HepG2 (cell line): ENCODE results near the gene CCND2. TPM values are rescaled to one million over a fixed set of nuclear protein-coding genes. Genes with fewer than 3 reads are reported as not detected.

Experiments used
- CBX2 ChIP-seq, 2 experiments: fragments of 200-600 bp in 1 of 2; sonication (generic); formaldehyde crosslinking in 1 of 2; IDR thresholded peaks; 2 replicates each; pipeline versions ENCODE4 v1.7.0 to v1.8.1; 2018 to 2022; ENCODE audit warnings: low read depth in 2 of 2, low read length in 1 of 2, mild to moderate bottlenecking in 1 of 2, missing genetic modification reagents in 1 of 2
- DNMT1 ChIP-seq: sonication (generic); formaldehyde crosslinking; IDR thresholded peaks from 2 replicates; pipeline ENCODE4 v1.5.1; 2020; ENCODE audit warnings: mild to moderate bottlenecking, missing genetic modification reagents
- HOXA9 ChIP-seq: sonication (generic); formaldehyde crosslinking; IDR thresholded peaks from 2 replicates; pipeline ENCODE4 v1.8.1; 2022; ENCODE audit warnings: missing genetic modification reagents, mild to moderate bottlenecking, moderate library complexity, borderline replicate concordance
- JARID2 ChIP-seq: sonication (generic); formaldehyde crosslinking; IDR thresholded peaks from 2 replicates; pipeline ENCODE4 v1.8.1; 2023; ENCODE audit warnings: missing genetic modification reagents, inconsistent platforms; ENCODE audit not compliant: insufficient replicate concordance
- MED13 ChIP-seq: sonication (generic); formaldehyde crosslinking; IDR thresholded peaks from 2 replicates; pipeline ENCODE4 v1.5.0; 2020; ENCODE audit warnings: missing genetic modification reagents
- SALL1 ChIP-seq: sonication (generic); formaldehyde crosslinking; IDR thresholded peaks from 2 replicates; pipeline ENCODE4 v1.8.0; 2022; ENCODE audit warnings: mild to moderate bottlenecking, missing genetic modification reagents
- TOPORS ChIP-seq: sonication (generic); formaldehyde crosslinking; IDR thresholded peaks from 2 replicates; pipeline ENCODE4 v1.8.0; 2023; ENCODE audit warnings: mild to moderate bottlenecking, missing genetic modification reagents
- U2AF2 ChIP-seq: fragments of 200-400 bp; formaldehyde crosslinking; IDR thresholded peaks from 2 replicates; pipeline ENCODE4 v1.6.1; 2017; ENCODE audit warnings: low read depth, mild to moderate bottlenecking, low read length
- ZNF224 ChIP-seq: sonication (generic); formaldehyde crosslinking; IDR thresholded peaks from 2 replicates; pipeline ENCODE4 v1.5.0; 2020; ENCODE audit warnings: mild to moderate bottlenecking, missing genetic modification reagents
- ZNF3 ChIP-seq: IDR thresholded peaks from 2 replicates; pipeline ENCODE4 v1.7.0; 2017; ENCODE audit warnings: inconsistent platforms
- ZNF430 ChIP-seq: sonication (generic); formaldehyde crosslinking; IDR thresholded peaks from 2 replicates; pipeline ENCODE4 v1.9.0; 2021; ENCODE audit warnings: mild to moderate bottlenecking, missing genetic modification reagents
- ZNF670 ChIP-seq: sonication (generic); formaldehyde crosslinking; IDR thresholded peaks from 2 replicates; pipeline ENCODE4 v1.8.0; 2022; ENCODE audit warnings: mild to moderate bottlenecking, missing genetic modification reagents, borderline replicate concordance
- ZNF737 ChIP-seq: sonication (generic); formaldehyde crosslinking; IDR thresholded peaks from 2 replicates; pipeline ENCODE4 v1.5.0; 2020; ENCODE audit warnings: missing genetic modification reagents, mild to moderate bottlenecking, borderline replicate concordance
- polyA plus RNA-seq, 8 experiments: library from polyadenylated mRNA; depleted of rRNA in 3 of 8; stranded (reverse) in 7 of 8; unstranded in 1 of 8; fragments of >200 nt; fragmentation: Illumina TruSeq in 4 of 8; extraction: Trizol in 4 of 8; gene quantifications; 2 replicates each; pipeline versions ENCODE4 v1.2.1 to v1.2.3, GENCODE V29; 2011 to 2016; ENCODE audit warnings: low read depth in 4 of 8, missing spikeins in 1 of 8, mixed read lengths in 1 of 8; ENCODE audit not compliant: insufficient read depth in 1 of 8
- total RNA-seq, 5 experiments: library from RNA; depleted of rRNA; stranded (reverse); fragments of >200 nt; fragmentation: Illumina TruSeq; extraction: Trizol; gene quantifications; 2 replicates each; pipeline ENCODE4 v1.2.3, GENCODE V29; 2016; ENCODE audit warnings: low read depth in 1 of 5
- TF ChIP-seq, protein P1 (sequence below): sonication (generic); formaldehyde crosslinking; IDR thresholded peaks from 2 replicates; pipeline ENCODE4 v1.4.0; 2020; ENCODE audit warnings: missing genetic modification reagents
- TF ChIP-seq, protein P2 (sequence below): sonication (generic); formaldehyde crosslinking; IDR thresholded peaks from 2 replicates; pipeline ENCODE4 v1.8.0; 2022; ENCODE audit warnings: missing genetic modification reagents, low read depth, mild to moderate bottlenecking, borderline replicate concordance
- TF ChIP-seq, protein P3 (sequence below), 2 experiments: IDR thresholded peaks; 2 replicates each; pipeline ENCODE4 v1.6.1; 2011 to 2012; ENCODE audit warnings: low read length in 2 of 2, borderline replicate concordance in 1 of 2, low read depth in 1 of 2, mild to moderate bottlenecking in 1 of 2, moderate library complexity in 1 of 2
- TF ChIP-seq, protein P4 (sequence below): sonication (generic); formaldehyde crosslinking; IDR thresholded peaks from 2 replicates; pipeline ENCODE4 v1.8.1; 2023; ENCODE audit warnings: mild to moderate bottlenecking, missing genetic modification reagents, borderline replicate concordance
- TF ChIP-seq, protein P5 (sequence below): sonication (generic); formaldehyde crosslinking; IDR thresholded peaks from 2 replicates; pipeline ENCODE4 v1.9.0; 2021; ENCODE audit warnings: missing genetic modification reagents, borderline replicate concordance

Gene CCND2
- total and polyA plus RNA-seq, 2 of the 13 experiments (the other 11 are each of a cell fraction or from before 2014, with no cell fraction given), result 0.61 to 1.4 TPM

DNA sequence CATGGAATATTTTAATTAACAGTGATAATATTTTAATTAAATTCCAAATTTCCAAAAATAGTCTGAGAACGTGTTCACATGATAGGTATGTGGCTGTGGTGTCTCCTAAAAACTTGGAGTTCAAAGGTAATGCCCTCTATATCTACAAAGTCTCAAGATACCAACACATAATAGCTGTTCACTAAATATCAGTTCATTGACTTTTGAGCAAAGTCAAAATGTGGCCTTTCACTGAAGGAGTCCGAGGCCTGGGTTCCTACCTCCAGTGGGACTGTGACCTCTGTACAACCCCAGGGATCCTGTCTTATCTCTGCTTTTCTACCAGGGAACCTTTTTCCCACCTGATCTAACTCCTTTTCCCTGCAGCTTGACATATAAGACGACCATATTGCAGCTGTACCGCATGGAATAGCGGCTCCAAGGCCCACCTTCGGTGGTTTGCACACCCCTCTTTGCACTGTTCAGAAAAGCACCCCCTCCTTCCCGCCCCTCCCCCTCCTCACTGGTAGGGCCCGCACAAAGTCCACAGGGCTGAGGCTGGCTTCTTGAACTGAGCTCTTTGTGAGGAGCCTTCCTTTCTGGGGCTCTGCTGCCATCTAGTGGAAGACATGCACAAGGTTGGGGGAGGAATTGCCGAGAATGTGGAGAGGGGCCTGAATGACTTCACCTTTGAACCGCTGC is 3.1 kb downstream of the CCND2 start (continued):
- TF ChIP-seq ZNF670 (CRISPR knock-in tag) (no peak), CBX2 (IDR thresholded peaks at IDR 0.05; ENCODE audit: low read depth, low read length) (no peak), CBX2 (CRISPR knock-in tag; IDR thresholded peaks at IDR 0.05; ENCODE audit: low read depth) (no peak), JARID2 (CRISPR knock-in tag) (no peak), ZNF3 (CRISPR knock-in tag) (no peak), TOPORS (CRISPR knock-in tag) (no peak), DNMT1 (no peak), ZNF430 (no peak), ZNF224 (CRISPR knock-in tag) (no peak), ZNF737 (CRISPR knock-in tag) (no peak), SALL1 (CRISPR knock-in tag) (peak; percentile 53), U2AF2 (no peak), MED13 (CRISPR knock-in tag) (no peak), HOXA9 (CRISPR knock-in tag) (no peak)
- TF ChIP-seq, protein P1, sequence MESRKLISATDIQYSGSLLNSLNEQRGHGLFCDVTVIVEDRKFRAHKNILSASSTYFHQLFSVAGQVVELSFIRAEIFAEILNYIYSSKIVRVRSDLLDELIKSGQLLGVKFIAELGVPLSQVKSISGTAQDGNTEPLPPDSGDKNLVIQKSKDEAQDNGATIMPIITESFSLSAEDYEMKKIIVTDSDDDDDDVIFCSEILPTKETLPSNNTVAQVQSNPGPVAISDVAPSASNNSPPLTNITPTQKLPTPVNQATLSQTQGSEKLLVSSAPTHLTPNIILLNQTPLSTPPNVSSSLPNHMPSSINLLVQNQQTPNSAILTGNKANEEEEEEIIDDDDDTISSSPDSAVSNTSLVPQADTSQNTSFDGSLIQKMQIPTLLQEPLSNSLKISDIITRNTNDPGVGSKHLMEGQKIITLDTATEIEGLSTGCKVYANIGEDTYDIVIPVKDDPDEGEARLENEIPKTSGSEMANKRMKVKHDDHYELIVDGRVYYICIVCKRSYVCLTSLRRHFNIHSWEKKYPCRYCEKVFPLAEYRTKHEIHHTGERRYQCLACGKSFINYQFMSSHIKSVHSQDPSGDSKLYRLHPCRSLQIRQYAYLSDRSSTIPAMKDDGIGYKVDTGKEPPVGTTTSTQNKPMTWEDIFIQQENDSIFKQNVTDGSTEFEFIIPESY (CRISPR knock-in tag), result 0 out of 2 replicates have a peak, but pooled peaks have one; percentile 40
- TF ChIP-seq, protein P2, sequence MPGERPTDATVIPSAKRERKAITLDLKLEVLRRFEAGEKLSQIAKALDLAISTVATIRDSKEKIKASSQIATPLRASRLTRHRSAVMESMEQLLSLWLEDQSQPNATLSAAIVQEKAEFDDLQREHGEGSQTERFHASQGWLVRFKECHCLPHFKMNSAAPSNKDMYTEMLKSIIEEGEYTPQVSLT, result no peak
- TF ChIP-seq, protein P3, sequence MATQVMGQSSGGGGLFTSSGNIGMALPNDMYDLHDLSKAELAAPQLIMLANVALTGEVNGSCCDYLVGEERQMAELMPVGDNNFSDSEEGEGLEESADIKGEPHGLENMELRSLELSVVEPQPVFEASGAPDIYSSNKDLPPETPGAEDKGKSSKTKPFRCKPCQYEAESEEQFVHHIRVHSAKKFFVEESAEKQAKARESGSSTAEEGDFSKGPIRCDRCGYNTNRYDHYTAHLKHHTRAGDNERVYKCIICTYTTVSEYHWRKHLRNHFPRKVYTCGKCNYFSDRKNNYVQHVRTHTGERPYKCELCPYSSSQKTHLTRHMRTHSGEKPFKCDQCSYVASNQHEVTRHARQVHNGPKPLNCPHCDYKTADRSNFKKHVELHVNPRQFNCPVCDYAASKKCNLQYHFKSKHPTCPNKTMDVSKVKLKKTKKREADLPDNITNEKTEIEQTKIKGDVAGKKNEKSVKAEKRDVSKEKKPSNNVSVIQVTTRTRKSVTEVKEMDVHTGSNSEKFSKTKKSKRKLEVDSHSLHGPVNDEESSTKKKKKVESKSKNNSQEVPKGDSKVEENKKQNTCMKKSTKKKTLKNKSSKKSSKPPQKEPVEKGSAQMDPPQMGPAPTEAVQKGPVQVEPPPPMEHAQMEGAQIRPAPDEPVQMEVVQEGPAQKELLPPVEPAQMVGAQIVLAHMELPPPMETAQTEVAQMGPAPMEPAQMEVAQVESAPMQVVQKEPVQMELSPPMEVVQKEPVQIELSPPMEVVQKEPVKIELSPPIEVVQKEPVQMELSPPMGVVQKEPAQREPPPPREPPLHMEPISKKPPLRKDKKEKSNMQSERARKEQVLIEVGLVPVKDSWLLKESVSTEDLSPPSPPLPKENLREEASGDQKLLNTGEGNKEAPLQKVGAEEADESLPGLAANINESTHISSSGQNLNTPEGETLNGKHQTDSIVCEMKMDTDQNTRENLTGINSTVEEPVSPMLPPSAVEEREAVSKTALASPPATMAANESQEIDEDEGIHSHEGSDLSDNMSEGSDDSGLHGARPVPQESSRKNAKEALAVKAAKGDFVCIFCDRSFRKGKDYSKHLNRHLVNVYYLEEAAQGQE (IDR thresholded peaks at IDR 0.05; ENCODE audit: borderline replicate concordance in 1 of 2, low read depth in 1 of 2, low read length in 2 of 2), result no peak
- TF ChIP-seq, protein P4, sequence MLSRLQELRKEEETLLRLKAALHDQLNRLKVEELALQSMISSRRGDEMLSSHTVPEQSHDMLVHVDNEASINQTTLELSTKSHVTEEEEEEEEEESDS (CRISPR knock-in tag), result no peak
- TF ChIP-seq, protein P5, sequence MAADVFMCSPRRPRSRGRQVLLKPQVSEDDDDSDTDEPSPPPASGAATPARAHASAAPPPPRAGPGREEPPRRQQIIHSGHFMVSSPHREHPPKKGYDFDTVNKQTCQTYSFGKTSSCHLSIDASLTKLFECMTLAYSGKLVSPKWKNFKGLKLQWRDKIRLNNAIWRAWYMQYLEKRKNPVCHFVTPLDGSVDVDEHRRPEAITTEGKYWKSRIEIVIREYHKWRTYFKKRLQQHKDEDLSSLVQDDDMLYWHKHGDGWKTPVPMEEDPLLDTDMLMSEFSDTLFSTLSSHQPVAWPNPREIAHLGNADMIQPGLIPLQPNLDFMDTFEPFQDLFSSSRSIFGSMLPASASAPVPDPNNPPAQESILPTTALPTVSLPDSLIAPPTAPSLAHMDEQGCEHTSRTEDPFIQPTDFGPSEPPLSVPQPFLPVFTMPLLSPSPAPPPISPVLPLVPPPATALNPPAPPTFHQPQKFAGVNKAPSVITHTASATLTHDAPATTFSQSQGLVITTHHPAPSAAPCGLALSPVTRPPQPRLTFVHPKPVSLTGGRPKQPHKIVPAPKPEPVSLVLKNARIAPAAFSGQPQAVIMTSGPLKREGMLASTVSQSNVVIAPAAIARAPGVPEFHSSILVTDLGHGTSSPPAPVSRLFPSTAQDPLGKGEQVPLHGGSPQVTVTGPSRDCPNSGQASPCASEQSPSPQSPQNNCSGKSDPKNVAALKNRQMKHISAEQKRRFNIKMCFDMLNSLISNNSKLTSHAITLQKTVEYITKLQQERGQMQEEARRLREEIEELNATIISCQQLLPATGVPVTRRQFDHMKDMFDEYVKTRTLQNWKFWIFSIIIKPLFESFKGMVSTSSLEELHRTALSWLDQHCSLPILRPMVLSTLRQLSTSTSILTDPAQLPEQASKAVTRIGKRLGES (CRISPR knock-in tag), result no peak
